GM12892 (cell line): ENCODE measurements around the gene SOX6.

ENCODE experiments used
- DNase-seq: peaks from one replicate; pipeline ENCODE4 v3.0.0; 2011; ENCODE audit not compliant: insufficient read length
- FAIRE-seq: peaks from 2 replicates; lab custom pipeline; 2011; peaks lifted over from hg19 to GRCh38; lab: Jason Lieb, UNC
- POLR2A ChIP-seq: IDR thresholded peaks from 2 replicates; pipeline ENCODE4 v1.6.1; 2011; ENCODE audit warnings: low read depth, low read length, control low read depth
- POLR2AphosphoS5 ChIP-seq: IDR thresholded peaks from 2 replicates; pipeline ENCODE4 v1.6.1; 2011; ENCODE audit warnings: low read depth, low read length, control low read depth
- TAF1 ChIP-seq: IDR thresholded peaks from 2 replicates; pipeline ENCODE4 v1.6.1; 2011; ENCODE audit warnings: low read depth, mild to moderate bottlenecking, control low read depth, low read length, borderline replicate concordance

Gene SOX6

GRCh38 chr11:16194566-16194965 is 161.8 kb downstream of the SOX6 start:
- FAIRE-seq (no peak), DNase-seq (no peak)
- no peak for TF ChIP-seq TAF1
- TF ChIP-seq POLR2AphosphoS5 = no peak
- TF ChIP-seq POLR2A = no peak

GRCh38 chr11:16193897-16194381 is 162.4 kb downstream of the SOX6 start:
- FAIRE-seq (no peak), DNase-seq (no peak)
- no peak for TF ChIP-seq TAF1
- TF ChIP-seq POLR2A = no peak
- no peak for TF ChIP-seq POLR2AphosphoS5

DNA sequence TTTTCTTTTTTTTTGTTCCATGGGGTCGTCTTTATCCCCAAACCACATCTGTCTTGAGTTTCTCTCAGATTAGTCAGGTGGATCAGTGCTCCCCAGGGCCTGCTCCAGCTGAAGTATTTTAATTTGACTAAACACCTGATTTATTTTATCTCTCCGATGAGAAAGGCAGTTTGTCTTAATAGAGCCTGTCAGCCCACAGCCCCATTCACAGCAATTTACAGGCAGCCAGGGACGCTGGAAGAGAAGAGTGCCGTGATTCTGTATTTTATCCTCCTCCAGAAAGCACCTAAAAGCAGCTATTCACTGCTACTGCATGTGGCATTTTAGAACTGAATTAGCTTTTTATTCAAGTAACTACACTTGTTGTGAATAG is 164.5 kb downstream of the SOX6 start:
- TF ChIP-seq POLR2A (no peak), TAF1 (no peak), POLR2AphosphoS5 (no peak)
- DNase-seq = no peak
- no peak for FAIRE-seq

DNA sequence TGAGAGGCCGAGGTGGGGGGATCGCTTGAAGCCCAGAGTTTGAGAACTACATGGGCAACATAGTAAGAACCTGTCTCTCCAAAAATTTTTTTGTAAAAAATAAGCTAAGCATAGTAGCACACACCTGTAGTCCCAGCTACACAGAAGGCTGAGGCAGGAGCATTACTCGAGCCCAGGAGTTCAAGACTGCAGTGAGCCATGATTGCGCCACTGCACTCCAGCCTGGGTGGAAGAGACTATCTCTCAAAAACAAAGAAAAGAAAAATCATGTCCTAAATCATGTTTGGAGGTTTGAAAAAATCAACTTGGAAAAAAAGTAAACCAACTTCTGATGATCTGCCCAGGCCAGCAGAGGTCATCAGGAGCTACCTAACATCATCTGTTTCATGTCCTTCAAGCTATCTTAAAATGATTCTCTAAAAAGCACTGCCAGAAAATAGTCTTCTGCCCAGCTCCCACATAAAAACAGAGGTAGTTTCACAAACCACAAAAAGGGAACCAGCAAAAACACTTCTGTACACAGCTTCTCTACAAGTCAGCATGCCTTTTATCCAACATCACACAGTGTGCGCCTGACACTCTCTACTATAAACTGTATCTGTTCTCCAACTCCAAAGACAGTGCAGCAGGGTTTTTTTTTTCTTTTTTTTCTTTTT is 165.0 kb downstream of the SOX6 start:
- no peak for TF ChIP-seq POLR2AphosphoS5
- FAIRE-seq = no peak
- no peak for DNase-seq

DNA sequence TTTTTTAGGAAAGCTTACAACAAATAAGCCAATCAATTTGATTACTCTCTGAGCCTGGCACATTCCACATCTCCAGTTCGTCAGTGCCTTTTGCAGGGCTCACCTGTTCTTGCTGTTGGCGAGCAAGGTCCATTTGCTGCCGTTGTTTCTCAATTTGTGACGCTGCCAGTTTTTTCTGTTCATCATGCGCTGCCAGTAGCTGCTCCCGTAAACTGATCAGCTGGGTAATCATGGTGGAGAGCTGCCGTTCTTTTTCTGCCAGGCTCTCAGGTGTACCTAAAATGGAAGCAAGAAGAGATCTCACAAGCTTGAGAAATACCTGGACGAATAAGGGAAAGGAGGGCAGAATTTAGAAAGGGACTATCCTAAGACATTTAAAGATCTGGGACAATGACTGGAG is 169.7 kb downstream of the SOX6 start:
- TF ChIP-seq POLR2AphosphoS5 = no peak
- no peak for TF ChIP-seq POLR2A
- TF ChIP-seq TAF1 = no peak
- FAIRE-seq (no peak), DNase-seq (no peak)

DNA sequence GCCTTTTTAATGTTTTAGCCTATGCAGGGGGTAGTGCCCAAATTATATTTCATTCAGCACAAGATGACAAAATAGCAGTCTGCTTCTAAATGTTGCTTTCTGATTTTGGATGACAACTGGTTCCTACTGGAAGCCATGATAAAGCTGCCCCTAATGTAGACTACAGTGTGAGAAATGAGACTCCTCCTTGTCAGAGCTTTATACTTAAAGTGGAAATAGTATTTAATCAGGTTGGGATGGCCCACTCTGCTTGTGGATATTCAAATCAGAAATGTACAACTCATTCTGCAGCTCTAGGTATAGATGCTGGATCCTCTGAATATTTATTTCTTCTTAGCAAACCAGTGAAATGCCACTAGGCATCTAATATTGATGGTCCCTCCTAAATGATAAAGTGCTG is 171.3 kb downstream of the SOX6 start:
- no peak for TF ChIP-seq POLR2AphosphoS5
- TF ChIP-seq POLR2A = no peak
- TF ChIP-seq TAF1 = no peak
- no peak for DNase-seq
- no peak for FAIRE-seq

DNA sequence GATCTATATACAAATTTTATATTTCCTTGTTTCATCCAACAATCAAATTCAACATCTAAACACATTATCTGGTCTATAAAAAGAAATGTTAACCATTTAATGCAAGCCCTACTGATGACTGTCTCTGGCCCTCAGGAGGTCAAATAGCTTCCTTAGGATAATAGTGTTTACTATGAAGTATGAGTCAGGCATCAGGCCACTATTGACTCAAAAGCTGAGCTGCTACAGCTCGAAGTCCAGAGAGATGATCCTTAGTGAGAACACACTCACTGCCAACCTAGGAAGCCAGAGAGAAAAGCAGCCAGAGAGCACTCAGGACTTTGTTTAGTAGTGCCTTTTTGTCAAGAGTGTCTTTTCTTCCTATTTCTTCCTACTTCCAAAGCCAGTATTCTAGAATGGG is 171.8 kb downstream of the SOX6 start:
- TF ChIP-seq POLR2AphosphoS5 (no peak), TAF1 (no peak), POLR2A (no peak)
- no peak for DNase-seq
- FAIRE-seq = no peak

- FAIRE-seq (no peak), DNase-seq (no peak)
- TF ChIP-seq TAF1 (no peak), POLR2A (no peak), POLR2AphosphoS5 (no peak)
Observed at GRCh38 chr11:16182553-16182952, 173.8 kb downstream of the SOX6 start.

GRCh38 chr11:16180868-16181267 is 175.5 kb downstream of the SOX6 start:
- FAIRE-seq (no peak), DNase-seq (no peak)
- TF ChIP-seq TAF1 = no peak
- TF ChIP-seq POLR2A = no peak
- no peak for TF ChIP-seq POLR2AphosphoS5

GRCh38 chr11:16179676-16180075 is 176.7 kb downstream of the SOX6 start:
- FAIRE-seq (no peak), DNase-seq (no peak)
- TF ChIP-seq POLR2A = no peak
- TF ChIP-seq POLR2AphosphoS5 = no peak
- no peak for TF ChIP-seq TAF1

DNA sequence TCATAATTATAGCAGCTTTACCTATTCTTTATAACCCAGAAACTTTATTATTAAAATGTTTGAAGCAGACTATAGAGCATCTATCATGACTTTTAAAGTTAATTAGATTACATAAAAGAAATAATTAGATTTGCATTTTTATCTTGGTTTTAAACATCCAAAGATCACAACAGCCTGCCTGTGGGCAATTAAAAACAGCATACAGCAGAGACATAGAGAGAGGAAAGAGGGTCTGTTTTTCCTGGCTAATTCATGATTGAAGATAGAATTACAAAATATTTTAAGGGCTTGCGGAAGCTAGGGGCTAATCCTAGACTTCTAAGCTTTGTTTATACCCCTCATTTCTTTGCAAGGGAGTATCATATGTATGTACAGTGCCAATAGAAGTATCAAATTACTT is 178.1 kb downstream of the SOX6 start:
- FAIRE-seq = no peak
- TF ChIP-seq TAF1 (no peak), POLR2A (no peak)
- no peak for DNase-seq

DNA sequence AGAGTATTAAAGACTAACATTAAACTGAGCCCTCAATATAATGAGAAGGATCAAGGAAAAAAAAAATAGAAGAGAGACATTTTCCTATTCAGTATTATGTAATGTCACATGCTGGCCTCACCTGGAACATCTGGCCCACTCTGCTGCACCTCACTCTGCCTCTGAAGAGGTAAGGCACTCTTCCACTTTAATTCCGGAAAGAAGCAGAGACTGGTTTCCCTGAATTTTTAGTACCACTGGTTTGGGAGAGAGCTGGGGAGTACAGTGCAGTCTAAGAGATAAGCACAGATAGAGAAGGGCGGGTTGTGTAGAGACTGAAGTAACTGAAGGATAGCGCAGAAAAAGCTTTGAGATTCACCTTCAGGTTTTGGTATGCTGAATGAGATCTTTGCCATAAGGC is 178.7 kb downstream of the SOX6 start:
- DNase-seq (no peak), FAIRE-seq (no peak)
- TF ChIP-seq TAF1 (no peak), POLR2A (no peak), POLR2AphosphoS5 (no peak)

GRCh38 chr11:16173798-16174197 is 182.5 kb downstream of the SOX6 start:
- TF ChIP-seq POLR2AphosphoS5 = no peak
- no peak for TF ChIP-seq TAF1
- TF ChIP-seq POLR2A = no peak
- DNase-seq = no peak
- FAIRE-seq = no peak
